Endodermal cell (in vitro differentiated cells): Measurements from ENCODE around the gene NLGN1. TPM values are rescaled to one million over a fixed set of nuclear protein-coding genes. Genes with fewer than 3 reads are reported as not detected.

ENCODE experiments used
- DNase-seq: peaks from one replicate; pipeline ENCODE4 v3.0.0-alpha.2; 2017
- H3K27ac ChIP-seq: 2 replicates; pipeline ENCODE4 v1.5.1; 2013; ENCODE audit warnings: mild to moderate bottlenecking, low read depth, low read length, moderate library complexity
- H3K27me3 ChIP-seq: 2 replicates; pipeline ENCODE4 v1.6.1; 2013; ENCODE audit warnings: mild to moderate bottlenecking, low read length, moderate library complexity; ENCODE audit not compliant: insufficient read depth, control insufficient read depth, poor library complexity, severe bottlenecking
- H3K36me3 ChIP-seq: 2 replicates; pipeline ENCODE4 v1.7.0; 2013; ENCODE audit warnings: mild to moderate bottlenecking, low read length, moderate library complexity; ENCODE audit not compliant: control insufficient read depth, insufficient read depth
- H3K4me1 ChIP-seq: one replicate; pipeline ENCODE4 v1.7.0; 2013; ENCODE audit warnings: low read length; ENCODE audit not compliant: control insufficient read depth, insufficient read depth
- H3K4me3 ChIP-seq: 2 replicates; pipeline ENCODE4 v1.5.1; 2013; ENCODE audit warnings: mild to moderate bottlenecking, low read length, moderate library complexity
- H3K9ac ChIP-seq: 2 replicates; pipeline ENCODE4 v1.6.1; 2013; ENCODE audit warnings: mild to moderate bottlenecking, low read length, moderate library complexity; ENCODE audit not compliant: poor library complexity, severe bottlenecking; ENCODE audit errors: extremely low read depth
- H3K9me3 ChIP-seq: 2 replicates; pipeline ENCODE4 v1.6.1; 2013; ENCODE audit warnings: mild to moderate bottlenecking, low read length, moderate library complexity; ENCODE audit not compliant: control insufficient read depth
- H3K27ac Mint-ChIP-seq: 2 replicates; pipeline ENCODE4 v1.8.0; 2020; ENCODE audit warnings: mixed read lengths
- H3K27me3 Mint-ChIP-seq: 2 replicates; pipeline ENCODE4 v1.8.0; 2021; ENCODE audit warnings: mild to moderate bottlenecking, mixed read lengths; ENCODE audit not compliant: insufficient read depth
- H3K36me3 Mint-ChIP-seq: 2 replicates; pipeline ENCODE4 v1.8.0; 2020; ENCODE audit warnings: low read depth, mixed read lengths
- H3K4me1 Mint-ChIP-seq: 2 replicates; pipeline ENCODE4 v1.8.0; 2020; ENCODE audit warnings: mixed read lengths
- H3K4me3 Mint-ChIP-seq: 2 replicates; pipeline ENCODE4 v1.8.0; 2020; ENCODE audit warnings: mild to moderate bottlenecking, moderate library complexity, mixed read lengths
- H3K9me3 Mint-ChIP-seq: 2 replicates; pipeline ENCODE4 v1.8.0; 2020; ENCODE audit warnings: mild to moderate bottlenecking, mixed read lengths
- CTCF ChIP-seq: fragments of 200-600 bp; sonication (generic); conservative IDR thresholded peaks from 2 replicates; pipeline ENCODE4 v1.5.0; 2021; ENCODE audit warnings: antibody characterized with exemption, mild to moderate bottlenecking
- WGBS, 2 experiments: methylation state at CpG; one replicate each; pipeline versions ENCODE4 v1.1.5 to v1.1.7; 2013; ENCODE audit warnings: missing lambda C conversion rate in 2 of 2, mixed read lengths in 1 of 2; ENCODE audit not compliant: insufficient coverage in 1 of 2, insufficient read length in 1 of 2; 5-methylcytosine and 5-hydroxymethylcytosine counted together
- total RNA-seq, 2 donors: library from RNA; stranded (reverse); fragmentation: NEBNext Ultra II Directional in 1 of 2; extraction: Animal tissue kit (Norgen Biotek cat#: 25700) in 1 of 2; gene quantifications; 2 replicates in 1 of 2; 3 replicates in 1 of 2; pipeline ENCODE4 v1.2.1, GENCODE V29; 2021

Gene NLGN1
- total RNA-seq, 2 donors from 2014 or later, result 3.4 to 14.3 TPM

- no peak overlapping the region for H3K4me3 Mint-ChIP-seq
These were observed 442.3 kb downstream of the NLGN1 start for GRCh38 chr3:173839859-173840258.

GRCh38 chr3:173841334-173841733, 443.8 kb downstream of the NLGN1 start:
- H3K4me3 ChIP-seq, result peak overlapping the region; percentile 2
- no peak for TF ChIP-seq CTCF
- H3K36me3 Mint-ChIP-seq, result peaks cover 11% of the 10 kb centered on the region
- peaks cover 19% of the 10 kb centered on the region for H3K9me3 Mint-ChIP-seq
- H3K27ac ChIP-seq, result no peak overlapping the region
- H3K36me3 ChIP-seq, result no peaks in the 10 kb centered on the region
- H3K4me3 Mint-ChIP-seq, result no peak overlapping the region
- H3K9ac ChIP-seq, result no peak overlapping the region
- no peaks in the 10 kb centered on the region for H3K27me3 ChIP-seq
- DNase-seq, result peak; percentile 57
- WGBS, 2 experiments, result 36 to 59% methylated on average over 1 of the region's 1 CpG
- H3K4me1 ChIP-seq, result no peaks in the 10 kb centered on the region
- H3K4me1 Mint-ChIP-seq, result peaks cover 18% of the 10 kb centered on the region
- peaks cover 3% of the 10 kb centered on the region for H3K27me3 Mint-ChIP-seq
- H3K9me3 ChIP-seq, result peaks cover 10% of the 10 kb centered on the region
- peak overlapping the region; percentile 1 for H3K27ac Mint-ChIP-seq

More at GRCh38 chr3:173839859-173840258, 442.3 kb downstream of the NLGN1 start:
- WGBS, 2 experiments, result 50 to 55% methylated on average over 2 to 3 of the region's 3 CpGs
- H3K27ac Mint-ChIP-seq, result no peak overlapping the region
- no peak overlapping the region for H3K4me3 ChIP-seq
- no peaks in the 10 kb centered on the region for H3K36me3 ChIP-seq
- peaks cover 11% of the 10 kb centered on the region for H3K36me3 Mint-ChIP-seq
- DNase-seq, result no peak
- H3K4me1 Mint-ChIP-seq, result peaks cover 19% of the 10 kb centered on the region
- no peak overlapping the region for H3K27ac ChIP-seq
- no peak for TF ChIP-seq CTCF
- no peak overlapping the region for H3K9ac ChIP-seq
- H3K4me1 ChIP-seq, result no peaks in the 10 kb centered on the region
- H3K9me3 ChIP-seq, result peaks cover 10% of the 10 kb centered on the region
- peaks cover 19% of the 10 kb centered on the region for H3K9me3 Mint-ChIP-seq
- peaks cover 3% of the 10 kb centered on the region for H3K27me3 Mint-ChIP-seq
- no peaks in the 10 kb centered on the region for H3K27me3 ChIP-seq

GRCh38 chr3:173843060-173843459, 445.5 kb downstream of the NLGN1 start:
- DNase-seq, result no peak
- Histone ChIP-seq H3K4me3 (no peak overlapping the region), H3K9ac (no peak overlapping the region), H3K4me1 (no peaks in the 10 kb centered on the region), H3K27me3 (no peaks in the 10 kb centered on the region), H3K9me3 (peaks cover 10% of the 10 kb centered on the region), H3K27ac (no peak overlapping the region), H3K36me3 (no peaks in the 10 kb centered on the region)
- Mint-ChIP-seq H3K4me3 (no peak overlapping the region), H3K4me1 (peaks cover 18% of the 10 kb centered on the region), H3K9me3 (peaks cover 19% of the 10 kb centered on the region), H3K27me3 (peaks cover 3% of the 10 kb centered on the region), H3K36me3 (peaks cover 11% of the 10 kb centered on the region), H3K27ac (no peak overlapping the region)
- WGBS, 2 experiments, result 90 to 93% methylated on average over 3 of the region's 3 CpGs
- no peak for TF ChIP-seq CTCF
